HEK293 (cell line): ENCODE measurements around the gene FAM25A.
"Not testable (repeated sequence)": the region's sequence is repeated elsewhere in the genome, so short reads cannot be mapped to it uniquely, and the experiment has no call there.

Experiments used
- CTCF ChIA-PET: fragments of 350-600 bp; formaldehyde crosslinking; extraction: SDS; loops from one replicate; lab custom pipeline; 2021; ENCODE audit warnings: antibody characterized with exemption; lab: Yijun Ruan, JAX
- POLR2A ChIA-PET: fragments of 300-600 bp; formaldehyde crosslinking; extraction: SDS; loops from one replicate; lab custom pipeline; 2020; ENCODE audit warnings: antibody characterized with exemption, inconsistent platforms; lab: Yijun Ruan, JAX
- H3K27ac ChIP-seq: fragments of 200-500 bp; sonication (Bioruptor generic); 2 replicates; pipeline ENCODE4 v1.5.1; 2014; ENCODE audit warnings: low read depth, low read length, control low read depth, inconsistent platforms; ENCODE audit errors: extremely low read depth
- H3K36me3 ChIP-seq, 2 experiments: fragments of 200-500 bp in 1 of 2; sonication (Bioruptor generic) in 1 of 2; 1 replicate in 1 of 2; 2 replicates in 1 of 2; pipeline ENCODE4 v1.5.1; 2014 to 2017; ENCODE audit warnings: inconsistent platforms in 2 of 2, low read length in 2 of 2; ENCODE audit not compliant: control insufficient read depth in 2 of 2, insufficient read depth in 1 of 2
- H3K4me1 ChIP-seq: fragments of 200-500 bp; sonication (Bioruptor generic); 2 replicates; pipeline ENCODE4 v1.5.1; 2014; ENCODE audit warnings: mild to moderate bottlenecking, low read length, inconsistent platforms; ENCODE audit not compliant: control insufficient read depth, insufficient read depth
- H3K4me3 ChIP-seq: 2 replicates; pipeline ENCODE4 v1.5.1; 2011; ENCODE audit warnings: low read depth, mild to moderate bottlenecking, control low read depth, low read length, moderate library complexity
- H3K9me3 ChIP-seq: fragments of 200-500 bp; sonication (Bioruptor generic); 2 replicates; pipeline ENCODE4 v1.5.1; 2014; ENCODE audit warnings: low read depth, low read length, inconsistent platforms; ENCODE audit not compliant: control insufficient read depth, insufficient read depth
- RBAK ChIP-seq: fragments of 450-650 bp; formaldehyde crosslinking; IDR thresholded peaks from 2 replicates; pipeline ENCODE4 v1.5.1; 2016; ENCODE audit warnings: missing biosample characterization, missing genetic modification characterization
- ZNF184 ChIP-seq: fragments of 450-650 bp; IDR thresholded peaks from 2 replicates; pipeline ENCODE4 v1.5.1; 2018; ENCODE audit warnings: missing biosample characterization, mild to moderate bottlenecking, missing genetic modification characterization
- ZNF335 ChIP-seq: fragments of 450-650 bp; formaldehyde crosslinking; conservative IDR thresholded peaks from 2 replicates; pipeline ENCODE4 v1.5.1; 2016; ENCODE audit warnings: missing biosample characterization, missing genetic modification characterization
- ZNF510 ChIP-seq: fragments of 450-650 bp; formaldehyde crosslinking; IDR thresholded peaks from 2 replicates; pipeline ENCODE4 v1.5.1; 2018; ENCODE audit warnings: mild to moderate bottlenecking, missing genetic modification characterization, missing biosample characterization; ENCODE audit not compliant: insufficient replicate concordance
- ZNF529 ChIP-seq: fragments of 450-650 bp; formaldehyde crosslinking; IDR thresholded peaks from 2 replicates; pipeline ENCODE4 v1.5.1; 2017; ENCODE audit warnings: missing genetic modification characterization, missing biosample characterization; ENCODE audit not compliant: insufficient replicate concordance
- ZNF600 ChIP-seq: fragments of 450-650 bp; formaldehyde crosslinking; IDR thresholded peaks from 2 replicates; pipeline ENCODE4 v1.5.1; 2016; ENCODE audit warnings: missing biosample characterization, missing genetic modification characterization
- ZNF610 ChIP-seq: fragments of 450-650 bp; formaldehyde crosslinking; IDR thresholded peaks from 2 replicates; pipeline ENCODE4 v1.5.1; 2016; ENCODE audit warnings: missing biosample characterization, missing genetic modification characterization, borderline replicate concordance
- ZNF626 ChIP-seq: fragments of 450-650 bp; sonication (Bioruptor Pico); formaldehyde crosslinking; IDR thresholded peaks from 2 replicates; pipeline ENCODE4 v1.5.1; 2018; ENCODE audit warnings: missing biosample characterization, missing genetic modification characterization, inconsistent platforms
- ZNF701 ChIP-seq: fragments of 450-650 bp; formaldehyde crosslinking; IDR thresholded peaks from 2 replicates; pipeline ENCODE4 v1.5.1; 2016; ENCODE audit warnings: missing biosample characterization, missing genetic modification characterization
- TF ChIP-seq, protein P1 (sequence below): fragments of 450-650 bp; formaldehyde crosslinking; IDR thresholded peaks from 2 replicates; pipeline ENCODE4 v1.5.1; 2016; ENCODE audit warnings: missing biosample characterization, missing genetic modification characterization

FAM25A gene

DNA sequence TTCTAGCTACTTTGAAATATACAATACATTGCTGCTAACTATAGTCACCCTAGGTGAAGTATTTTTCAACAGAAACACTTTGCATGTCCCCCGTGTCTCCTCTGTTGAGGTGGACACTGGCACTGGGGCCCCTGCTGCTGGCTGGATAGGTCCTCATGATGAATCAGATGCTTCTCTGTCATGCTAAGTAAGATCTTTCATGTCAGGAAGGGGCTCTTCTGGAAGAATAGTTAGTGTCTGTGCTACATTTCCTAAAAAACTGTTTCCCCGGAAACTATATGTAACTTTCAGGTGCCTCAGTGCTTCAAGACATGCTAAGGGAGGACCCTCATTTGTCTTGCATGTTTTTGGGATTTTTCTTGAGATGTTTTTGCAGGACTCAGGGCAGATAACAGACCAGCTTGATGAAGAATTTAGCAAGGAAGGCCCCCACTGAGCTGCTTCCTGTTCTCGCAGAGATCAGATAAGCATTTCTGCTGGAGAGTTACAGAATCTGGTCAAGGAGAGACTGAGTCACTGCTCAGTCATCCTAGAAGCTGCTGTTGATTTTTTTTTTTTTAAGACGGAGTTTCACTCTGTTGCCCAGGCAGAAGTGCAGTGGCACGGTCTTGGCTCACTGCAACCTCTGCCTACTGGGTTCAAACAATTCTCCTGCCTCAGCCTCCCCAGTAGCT, 5.3 kb downstream of the FAM25A start:
- H3K36me3 ChIP-seq, H3K4me3 ChIP-seq, POLR2A ChIA-PET: not testable (repeated sequence)
- TF ChIP-seq ZNF335 (tag by site-specific recombination) = peak; percentile 64
- TF ChIP-seq, all 188 proteins: peak for 1; not testable (repeated sequence) for 187
- CTCF ChIA-PET = interaction anchor here (0.6 kb wide), 2 partner anchors 65 to 333 kb away, joined by 3 to 4 read pairs; no protein-coding TSS in a partner anchor
- not testable (repeated sequence) for H3K27ac ChIP-seq, H3K4me1 ChIP-seq, H3K9me3 ChIP-seq

DNA sequence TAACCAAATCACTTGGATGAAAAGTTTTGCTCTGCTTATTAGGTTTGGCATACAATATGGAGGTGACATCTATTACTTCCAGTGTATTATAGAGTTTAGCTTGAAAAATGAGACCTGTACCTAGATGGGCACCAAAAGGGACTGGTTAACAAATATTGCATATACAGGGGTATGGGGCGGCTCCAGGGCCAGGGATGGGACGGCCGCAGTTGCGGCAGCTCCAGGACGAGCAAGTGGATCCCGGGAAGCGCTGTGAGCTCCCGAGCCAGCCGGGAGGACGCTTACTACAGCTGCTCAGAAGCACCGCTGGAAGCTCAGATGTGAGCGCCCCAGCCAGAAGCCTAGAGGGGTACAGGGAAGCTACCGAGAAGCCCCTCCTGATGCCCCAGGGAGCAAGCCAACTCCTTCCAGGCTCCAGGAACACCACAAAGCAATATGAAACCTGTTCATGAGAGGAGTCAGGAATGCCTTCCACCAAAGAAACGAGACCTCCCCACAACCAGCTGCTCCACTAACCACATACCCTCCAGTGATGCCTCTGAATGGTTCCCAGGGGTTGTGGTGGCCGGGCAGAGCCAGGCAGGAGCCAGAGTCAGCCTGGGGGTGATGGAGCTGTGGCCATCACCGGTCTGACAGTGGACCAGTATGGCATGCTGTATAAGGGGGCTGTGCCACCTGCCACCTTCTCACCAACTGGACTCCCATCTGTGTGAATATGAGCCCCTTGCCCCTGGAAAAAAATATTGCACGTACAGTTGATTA, 6.8 kb downstream of the FAM25A start:
- H3K4me3 ChIP-seq, H3K27ac ChIP-seq, H3K36me3 ChIP-seq, H3K9me3 ChIP-seq, H3K4me1 ChIP-seq, CTCF ChIA-PET, POLR2A ChIA-PET: not testable (repeated sequence)

DNA sequence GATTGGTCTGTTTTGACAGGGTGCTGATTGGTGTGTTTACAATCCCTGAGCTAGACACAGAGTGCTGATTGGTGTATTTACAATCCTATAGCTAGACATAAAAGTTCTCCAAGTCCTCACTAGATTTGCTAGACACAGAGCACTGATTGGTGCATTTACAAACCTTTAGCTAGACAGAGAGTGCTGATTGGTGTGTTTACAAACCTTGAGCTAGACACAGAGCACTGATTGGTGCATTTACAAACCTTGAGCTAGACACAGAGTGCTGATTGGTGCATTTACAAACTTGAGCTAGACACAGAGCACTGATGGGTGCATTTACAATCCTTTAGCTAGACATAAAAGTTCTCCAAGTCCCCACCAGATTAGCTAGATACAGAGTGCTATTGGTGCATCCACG, 10.3 kb downstream of the FAM25A start:
- H3K4me3 ChIP-seq, H3K27ac ChIP-seq, H3K36me3 ChIP-seq, CTCF ChIA-PET, POLR2A ChIA-PET, H3K9me3 ChIP-seq, H3K4me1 ChIP-seq: not testable (repeated sequence)

DNA sequence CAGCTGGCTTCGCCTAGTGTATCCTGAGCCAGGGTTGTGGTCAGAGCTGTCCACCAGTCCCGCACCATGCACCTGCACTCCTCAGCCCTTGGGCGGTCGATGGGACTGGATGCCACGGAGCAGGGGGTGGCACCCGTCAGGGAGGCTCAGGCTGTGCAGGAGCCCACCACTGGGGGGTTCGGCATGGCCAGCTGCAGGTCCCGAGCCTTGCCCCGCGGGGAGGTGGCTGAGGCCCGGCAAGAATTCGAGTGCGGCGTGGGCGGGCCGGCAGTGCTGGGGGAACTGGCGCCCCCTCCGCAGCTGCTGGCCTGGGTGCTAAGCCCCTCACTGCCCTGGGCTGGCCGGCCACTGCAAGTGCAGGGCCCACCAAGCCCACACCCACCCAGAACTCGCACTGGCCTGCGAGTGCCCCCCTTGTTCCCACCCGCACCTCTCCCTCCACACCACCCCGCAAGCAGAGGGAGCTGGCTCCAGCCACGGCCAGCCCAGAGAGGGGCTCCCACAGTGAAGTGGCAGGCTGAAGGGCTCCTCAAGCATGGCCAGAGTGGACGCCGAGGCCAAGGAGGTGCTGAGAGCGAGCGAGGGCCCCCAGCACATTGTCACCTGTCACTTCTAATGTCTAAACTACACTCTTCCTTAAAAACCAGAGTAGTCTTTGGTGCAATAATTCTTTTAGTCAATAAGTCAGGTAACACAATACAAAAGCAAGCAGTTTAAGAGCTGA, 11.0 kb downstream of the FAM25A start:
- no peak overlapping the region for H3K27ac ChIP-seq
- TF ChIP-seq ZNF529 (tag by site-specific recombination) = peak; percentile 83
- TF ChIP-seq RBAK (tag by site-specific recombination) = 0 out of 2 replicates have a peak, but pooled peaks have one; percentile 27
- TF ChIP-seq ZNF600 (tag by site-specific recombination) = no peak
- TF ChIP-seq, protein P1, sequence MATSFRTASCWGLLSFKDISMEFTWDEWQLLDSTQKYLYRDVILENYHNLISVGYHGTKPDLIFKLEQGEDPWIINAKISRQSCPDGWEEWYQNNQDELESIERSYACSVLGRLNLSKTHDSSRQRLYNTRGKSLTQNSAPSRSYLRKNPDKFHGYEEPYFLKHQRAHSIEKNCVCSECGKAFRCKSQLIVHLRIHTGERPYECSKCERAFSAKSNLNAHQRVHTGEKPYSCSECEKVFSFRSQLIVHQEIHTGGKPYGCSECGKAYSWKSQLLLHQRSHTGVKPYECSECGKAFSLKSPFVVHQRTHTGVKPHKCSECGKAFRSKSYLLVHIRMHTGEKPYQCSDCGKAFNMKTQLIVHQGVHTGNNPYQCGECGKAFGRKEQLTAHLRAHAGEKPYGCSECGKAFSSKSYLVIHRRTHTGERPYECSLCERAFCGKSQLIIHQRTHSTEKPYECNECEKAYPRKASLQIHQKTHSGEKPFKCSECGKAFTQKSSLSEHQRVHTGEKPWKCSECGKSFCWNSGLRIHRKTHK (tag by site-specific recombination) = 0 out of 2 replicates have a peak, but pooled peaks have one; percentile 17
- 0 out of 2 replicates have a peak, but pooled peaks have one; percentile 35 for TF ChIP-seq ZNF184 (tag by site-specific recombination)
- TF ChIP-seq ZNF701 (tag by site-specific recombination) = no peak
- TF ChIP-seq ZNF610 = peak; percentile 54; the same call in 1 of the 2 replicates
- peak; percentile 43 for TF ChIP-seq ZNF510 (tag by site-specific recombination)
- TF ChIP-seq ZNF626 (tag by site-specific recombination) = 0 out of 2 replicates have a peak, but pooled peaks have one; percentile 10
- TF ChIP-seq, all 188 proteins: peak for 7
- no peaks in the 10 kb centered on the region for H3K9me3 ChIP-seq
- H3K4me3 ChIP-seq = no peak overlapping the region
- POLR2A ChIA-PET = no interaction called here
- H3K4me1 ChIP-seq = no peaks in the 10 kb centered on the region
- H3K36me3 ChIP-seq = no peaks in the 10 kb centered on the region
- CTCF ChIA-PET = interaction anchor here (0.6 kb wide), 1 partner anchor 14 kb away, joined by 3 read pairs; no protein-coding TSS in a partner anchor
